Heart right ventricle (tissue), 16 donors: ENCODE measurements around the gene ATP8B3. TPM values are rescaled to one million over a fixed set of nuclear protein-coding genes. Genes with fewer than 3 reads are reported as not detected.

Experiments
- ATAC-seq, 8 donors: fragments of 200-7000 bp; cut with Tn5 transposase; one replicate each; pipeline ENCODE4 v1.9.1; 2020; ENCODE audit warnings: mild to moderate bottlenecking in 8 of 8, moderate library complexity in 8 of 8, moderate number of reproducible peaks in 1 of 8
- DNase-seq, 2 donors: peaks; one replicate each; pipeline ENCODE4 v3.0.0-alpha.2; 2020
- H3K27ac ChIP-seq, 10 donors: fragments of 200-600 bp; sonication (generic) in 2 of 10; one replicate each; pipeline versions ENCODE4 v1.5.0 to v1.8.0; 2020 to 2022; ENCODE audit warnings: mild to moderate bottlenecking in 3 of 10
- H3K27me3 ChIP-seq, 7 donors: fragments of 200-600 bp; one replicate each; pipeline ENCODE4 v1.8.0; 2021 to 2022; ENCODE audit warnings: mild to moderate bottlenecking in 2 of 7
- H3K36me3 ChIP-seq, 9 donors: fragments of 200-600 bp; sonication (generic) in 1 of 9; one replicate each; pipeline versions ENCODE4 v1.5.0 to v1.8.0; 2020 to 2022; ENCODE audit warnings: mild to moderate bottlenecking in 2 of 9
- H3K4me1 ChIP-seq, 9 donors: fragments of 200-600 bp; sonication (generic) in 1 of 9; one replicate each; pipeline versions ENCODE4 v1.5.0 to v1.8.0; 2020 to 2022; ENCODE audit warnings: mild to moderate bottlenecking in 4 of 9
- H3K4me3 ChIP-seq, 10 donors: fragments of 200-600 bp; sonication (generic) in 2 of 10; one replicate each; pipeline versions ENCODE4 v1.5.0 to v1.8.0; 2020 to 2022; ENCODE audit warnings: mild to moderate bottlenecking in 7 of 10, moderate library complexity in 2 of 10
- H3K9me3 ChIP-seq, 11 donors: fragments of 200-600 bp in 10 of 11; sonication (generic) in 2 of 11; one replicate each; pipeline versions ENCODE4 v1.5.0 to v1.8.0; 2013 to 2022; ENCODE audit warnings: mild to moderate bottlenecking in 2 of 11, control low read depth in 1 of 11, moderate library complexity in 1 of 11
- WGBS, 2 donors: extraction: QIAGEN DNeasy Blood & Tissue Kit; methylation state at CpG; one replicate each; pipeline ENCODE4 v1.1.7; 2013; ENCODE audit warnings: inconsistent platforms in 1 of 2; 5-methylcytosine and 5-hydroxymethylcytosine counted together
- intact Hi-C, 10 donors: fragments of 100-400 bp; cut with DNase I; formaldehyde crosslinking; loops; one replicate each; pipeline versions ENCODE4 v1.11.1 to v1.14.2; 2022
- polyA plus RNA-seq, 2 donors: library from polyadenylated mRNA; stranded (reverse); fragments of 200-250 nt; gene quantifications; one replicate each; pipeline ENCODE4 v1.2.3, GENCODE V29; 2013
- total RNA-seq, 10 donors: library from RNA; stranded (reverse); fragmentation: NEBNext Ultra II Directional in 3 of 10; extraction: Animal tissue kit (Norgen Biotek cat#: 25700) in 3 of 10; gene quantifications; one replicate each; pipeline versions ENCODE4 v1.2.1 to v1.2.4, GENCODE V29; 2021 to 2023
- TF ChIP-seq, protein P1 (sequence below), 9 donors: fragments of 200-600 bp; sonication (generic) in 2 of 9; IDR thresholded peaks; one replicate each; pipeline versions ENCODE4 v1.5.0 to v1.8.0; 2021 to 2022; ENCODE audit warnings: antibody characterized with exemption in 9 of 9, mild to moderate bottlenecking in 5 of 9, moderate library complexity in 1 of 9
- donor health status: Arrhythmogenic right ventricular cardiomyopathy.
- donor health status: ischemic (EF 13 %, LVEDD 7.1; RV severe dilation, severe dysfunction).
- donor health status: healthy with polysubstance abuse.
- donor health status: DM: no; HTN: yes; CAD: no.
- donor health status: DM: no; HTN: no; CAD: no.
- donor health status: ischemic (EF 25% LVEDD 6.9; RV normal size, moderate dysfunction).
- donor health status: ischemic (EF 25% LVEDD 5.7; RV mildly dilated, moderate dysfunction).
- donor health status: healthy.
- donor health status: DM: yes; HTN: yes; CAD: no.
- donor health status: Ischemic cardiomyopathy.
- donor health status: ischemic (EF 35%, LVEDD 5.7; RV mildly dilated, moderate dysfunction).
- donor health status: nonischemic (EF 11% LVEDD 7.7; RV severe dilation, severe dysfunction).
- donor health status: DM: yes; HTN: yes; CAD: no.
- donor health status: PGD.
- donor health status: ischemic (EF 29% LVEDD 5.4; RV normal size, mild dysfunction).
- donor health status: nonischemic (EF 23%, LVEDD 6.1; RV moderate dilation, normal function).

ATP8B3 gene
- total and polyA plus RNA-seq, 12 donors = 0.13 to 3.4 (median 0.52) TPM

- Histone ChIP-seq H3K36me3 (peaks cover 4 to 33% (median 21%) of the 10 kb centered on the region in 9 donors), H3K9me3 (no peaks in the 10 kb centered on the region), H3K27ac (peak overlapping the region in 9 of 10 donors; percentile 35 to 82 (median 58)), H3K4me1 (peaks cover 5 to 24% (median 17%) of the 10 kb centered on the region in 9 donors), H3K4me3 (peak overlapping the region; percentile 4 to 66 (median 58)), H3K27me3 (no peaks in the 10 kb centered on the region)
- ATAC-seq (peak; percentile 90 to 95 (median 92)), DNase-seq (peak; percentile 91 to 93)
- intact Hi-C loops = loop anchor here in 1 of 10 donors (10.0 kb wide), 1 partner anchor 138 kb away; no protein-coding TSS in a partner anchor
- WGBS, 2 donors = 1% methylated on average over 47 of the region's 47 CpGs
- TF ChIP-seq, protein P1, sequence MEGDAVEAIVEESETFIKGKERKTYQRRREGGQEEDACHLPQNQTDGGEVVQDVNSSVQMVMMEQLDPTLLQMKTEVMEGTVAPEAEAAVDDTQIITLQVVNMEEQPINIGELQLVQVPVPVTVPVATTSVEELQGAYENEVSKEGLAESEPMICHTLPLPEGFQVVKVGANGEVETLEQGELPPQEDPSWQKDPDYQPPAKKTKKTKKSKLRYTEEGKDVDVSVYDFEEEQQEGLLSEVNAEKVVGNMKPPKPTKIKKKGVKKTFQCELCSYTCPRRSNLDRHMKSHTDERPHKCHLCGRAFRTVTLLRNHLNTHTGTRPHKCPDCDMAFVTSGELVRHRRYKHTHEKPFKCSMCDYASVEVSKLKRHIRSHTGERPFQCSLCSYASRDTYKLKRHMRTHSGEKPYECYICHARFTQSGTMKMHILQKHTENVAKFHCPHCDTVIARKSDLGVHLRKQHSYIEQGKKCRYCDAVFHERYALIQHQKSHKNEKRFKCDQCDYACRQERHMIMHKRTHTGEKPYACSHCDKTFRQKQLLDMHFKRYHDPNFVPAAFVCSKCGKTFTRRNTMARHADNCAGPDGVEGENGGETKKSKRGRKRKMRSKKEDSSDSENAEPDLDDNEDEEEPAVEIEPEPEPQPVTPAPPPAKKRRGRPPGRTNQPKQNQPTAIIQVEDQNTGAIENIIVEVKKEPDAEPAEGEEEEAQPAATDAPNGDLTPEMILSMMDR (IDR thresholded peaks at IDR 0.05) = peak in 7 of 9 donors; percentile 31 to 60 (median 58)
Measured at GRCh38 chr19:1812426-1813191, 533 bp upstream of the ATP8B3 start.

GRCh38 chr19:1811472-1811894 lies 593 bp downstream of the ATP8B3 start:
- H3K27me3 ChIP-seq = no peaks in the 10 kb centered on the region
- 21 to 29% methylated on average over 13 of the region's 13 CpGs for WGBS, 2 donors
- H3K9me3 ChIP-seq = no peaks in the 10 kb centered on the region
- DNase-seq = peak; percentile 42 to 62
- intact Hi-C loops = loop anchor here in 1 of 10 donors (10.0 kb wide), 1 partner anchor 137 kb away; no protein-coding TSS in a partner anchor
- peaks cover 5 to 24% (median 17%) of the 10 kb centered on the region in 9 donors for H3K4me1 ChIP-seq
- TF ChIP-seq, protein P1 (IDR thresholded peaks at IDR 0.05) = no peak
- peak overlapping the region in 9 of 10 donors; percentile 6 to 66 (median 59) for H3K4me3 ChIP-seq
- H3K27ac ChIP-seq = peak overlapping the region in 8 of 10 donors; percentile 32 to 82 (median 56)
- peaks cover 4 to 22% (median 11%) of the 10 kb centered on the region in 9 donors for H3K36me3 ChIP-seq
- peak in 2 of 8 donors; percentile 16 to 23 for ATAC-seq

GRCh38 chr19:1810439-1811160 lies 1.5 kb downstream of the ATP8B3 start:
- no peak overlapping the region for H3K4me3 ChIP-seq
- 91% methylated on average over 19 of the region's 19 CpGs for WGBS, 2 donors
- no peaks in the 10 kb centered on the region for H3K27me3 ChIP-seq
- ATAC-seq (no peak), DNase-seq (no peak)
- TF ChIP-seq, protein P1 (IDR thresholded peaks at IDR 0.05) = no peak
- peaks cover 5 to 24% (median 17%) of the 10 kb centered on the region in 9 donors for H3K4me1 ChIP-seq
- intact Hi-C loops = loop anchor here in 1 of 10 donors (10.0 kb wide), 1 partner anchor 136 kb away; no protein-coding TSS in a partner anchor
- peaks cover 0 to 13% (median 4%) of the 10 kb centered on the region in 9 donors for H3K36me3 ChIP-seq
- H3K27ac ChIP-seq = peak overlapping the region in 1 of 10 donors; percentile 18
- H3K9me3 ChIP-seq = no peaks in the 10 kb centered on the region

GRCh38 chr19:1809678-1810077 lies 2.4 kb downstream of the ATP8B3 start:
- intact Hi-C loops = loop anchor here in 1 of 10 donors (10.0 kb wide), 1 partner anchor 135 kb away; no protein-coding TSS in a partner anchor
- Histone ChIP-seq H3K4me3 (no peak overlapping the region), H3K4me1 (peaks cover 5 to 24% (median 17%) of the 10 kb centered on the region in 9 donors), H3K36me3 (peaks cover 0 to 3% (median 0%) of the 10 kb centered on the region in 9 donors), H3K9me3 (no peaks in the 10 kb centered on the region), H3K27me3 (no peaks in the 10 kb centered on the region), H3K27ac (no peak overlapping the region)
- TF ChIP-seq, protein P1 (IDR thresholded peaks at IDR 0.05) = no peak
- 83 to 86% methylated on average over 18 of the region's 18 CpGs for WGBS, 2 donors
- ATAC-seq (no peak), DNase-seq (no peak)
